HG02571 (cell line): ENCODE data around the gene TECR.
"Not testable (repeated sequence)": the region's sequence is repeated elsewhere in the genome, so short reads cannot be mapped to it uniquely, and the experiment has no call there.

Source experiments
- ATAC-seq: cut with Tn5 transposase; IDR thresholded peaks from one replicate; pipeline ENCODE4 v1.9.1; 2021; ENCODE audit warnings: mild to moderate bottlenecking, moderate library complexity; ENCODE audit not compliant: unreplicated experiment

Gene TECR

GRCh38 chr19:14533450-14533849 lies 4.1 kb downstream of the TECR start:
- no peak for ATAC-seq

GRCh38 chr19:14536926-14537692 lies 7.7 kb downstream of the TECR start:
- ATAC-seq = no peak

GRCh38 chr19:14540741-14541525 lies 11.5 kb downstream of the TECR start:
- ATAC-seq = no peak

- not testable (repeated sequence) for ATAC-seq
These were observed 12.6 kb downstream of the TECR start for GRCh38 chr19:14541979-14542378.

DNA sequence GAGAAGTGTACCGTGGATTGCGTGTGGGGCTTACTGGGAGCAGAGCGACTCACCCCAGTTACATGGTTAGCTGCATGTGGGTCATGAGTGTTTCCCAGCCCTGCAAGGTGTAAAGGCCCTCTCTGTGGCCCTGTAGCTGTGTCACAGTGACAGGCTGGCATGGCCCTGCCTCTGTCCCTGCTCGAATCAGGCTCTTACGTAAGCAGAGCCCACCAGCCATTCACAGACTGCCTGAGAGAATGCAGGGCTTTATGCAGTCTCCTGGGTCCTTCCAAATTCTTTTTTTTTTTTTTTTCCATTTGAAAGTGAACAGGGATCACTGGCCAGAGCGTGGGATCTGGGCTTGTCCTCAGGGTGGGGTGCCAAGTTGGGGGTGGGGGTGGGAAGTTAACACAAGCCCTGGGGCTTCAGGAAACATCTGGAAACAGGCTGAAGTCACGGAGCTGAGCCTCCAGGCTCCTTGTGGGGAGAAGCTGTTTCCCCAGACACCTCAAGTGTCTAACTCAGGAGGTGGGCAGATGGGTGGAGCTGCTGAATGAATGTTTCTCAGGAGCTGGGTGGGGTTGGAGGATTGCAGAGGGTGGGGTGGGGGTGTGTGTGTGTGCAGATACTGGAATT lies 13.4 kb downstream of the TECR start:
- ATAC-seq = no peak

- no peak for ATAC-seq
These were observed 14.7 kb downstream of the TECR start for GRCh38 chr19:14544047-14544446.

DNA sequence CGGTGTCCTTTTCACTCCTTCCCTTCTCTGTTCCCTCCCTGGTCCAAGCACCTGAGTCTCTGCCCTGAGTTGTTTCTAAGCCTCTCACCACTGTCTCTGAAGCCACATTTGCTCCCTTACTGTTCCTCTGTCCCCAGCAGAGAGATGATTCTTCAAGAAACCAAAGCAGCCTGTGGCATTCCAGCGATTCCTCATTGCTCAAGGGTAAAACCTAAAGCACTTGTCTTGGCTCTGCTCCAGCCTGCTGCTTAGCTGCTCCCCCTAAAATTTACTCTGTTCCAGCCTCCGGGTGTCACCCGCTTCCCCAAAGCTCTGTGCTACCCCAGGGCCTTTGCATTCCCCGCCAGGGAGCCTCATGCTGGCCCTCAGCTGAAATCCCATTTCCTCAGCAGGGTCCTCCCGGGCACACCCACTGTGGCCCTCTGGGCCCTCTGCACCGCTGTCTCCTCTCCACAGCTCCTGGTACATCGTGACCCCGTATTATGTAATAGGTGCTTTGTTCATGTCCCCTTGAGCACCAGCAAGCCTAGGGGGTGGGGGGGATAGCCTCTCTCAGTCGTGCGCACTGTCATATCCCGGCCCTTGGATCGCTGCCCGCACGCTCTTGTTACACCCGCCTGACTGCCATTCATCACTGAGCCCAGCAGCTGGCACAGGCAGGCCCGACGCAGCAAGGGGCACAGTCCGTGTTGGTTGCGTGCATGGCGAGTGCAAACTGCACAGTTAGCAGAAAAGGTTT lies 15.8 kb downstream of the TECR start:
- no peak for ATAC-seq

- ATAC-seq = no peak
These were observed 16.3 kb downstream of the TECR start for GRCh38 chr19:14545716-14546082.

DNA sequence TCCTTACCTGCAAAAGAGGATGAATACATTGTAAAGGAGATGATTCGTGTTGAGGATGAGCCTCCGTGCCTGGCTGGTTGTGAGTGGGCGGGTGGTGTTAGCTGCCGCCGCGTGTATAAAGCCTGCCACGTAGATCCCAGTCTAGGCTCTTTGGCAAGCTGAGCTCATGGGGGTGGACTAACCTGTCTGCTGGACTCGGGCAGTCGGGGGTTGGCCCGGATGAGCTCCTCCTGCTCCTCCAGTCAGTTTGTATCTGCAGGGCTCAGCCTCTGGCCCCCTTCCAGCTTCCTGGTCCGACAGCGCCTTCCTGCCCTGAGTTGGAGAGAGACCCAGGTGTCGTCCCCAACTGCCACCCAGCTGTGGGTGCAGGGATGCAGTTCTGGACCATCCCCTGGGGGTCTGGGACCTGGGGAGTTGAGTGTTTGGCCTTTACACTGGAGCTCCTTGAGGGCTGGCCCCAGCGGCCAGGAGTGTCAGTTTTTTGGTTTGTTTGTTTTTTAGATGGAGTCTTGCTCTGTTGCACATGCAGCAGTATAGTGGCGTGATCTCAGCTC lies 20.9 kb downstream of the TECR start:
- ATAC-seq = no peak

DNA sequence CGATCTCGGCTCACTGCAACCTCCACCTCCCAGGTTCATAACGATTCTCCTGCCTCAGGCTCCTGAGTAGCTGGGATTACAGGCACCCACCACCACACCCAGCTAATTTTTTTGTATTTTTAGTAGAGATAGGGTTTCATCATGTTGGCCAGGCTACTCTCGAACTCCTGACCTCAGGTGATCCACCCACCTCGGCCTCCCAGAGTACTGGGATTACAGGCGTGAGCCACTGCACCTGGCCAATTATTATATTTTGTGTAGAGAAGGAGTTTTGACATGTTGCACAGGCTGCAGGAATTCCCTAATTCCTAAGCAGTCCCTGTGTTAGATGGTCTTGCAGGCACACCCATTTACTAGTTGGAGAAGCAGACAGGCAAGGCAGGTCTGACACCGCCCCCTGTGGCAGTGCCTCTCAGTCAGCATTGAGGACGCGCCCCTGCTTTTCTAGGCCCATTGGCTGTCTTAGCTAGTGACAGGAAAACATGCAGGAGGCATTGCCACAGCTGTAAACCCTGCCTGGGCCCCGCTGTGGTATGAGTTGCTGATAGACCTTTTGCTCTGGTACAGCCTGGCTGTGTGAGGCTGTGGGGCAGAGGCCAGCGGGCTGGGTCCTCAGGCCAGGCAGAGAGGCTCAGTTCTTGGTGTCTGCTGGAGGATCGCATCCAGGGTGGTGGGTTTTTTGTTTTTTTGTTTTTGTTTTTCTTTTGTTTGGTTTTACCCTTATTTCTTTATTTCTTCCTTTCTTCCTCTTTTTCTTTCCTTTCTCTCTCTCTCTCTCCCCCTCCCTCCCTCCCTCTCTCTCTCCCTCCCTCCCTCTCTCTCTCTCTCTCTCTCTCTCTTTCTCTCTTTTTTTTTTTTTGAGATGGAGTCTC lies 22.0 kb downstream of the TECR start:
- ATAC-seq = not testable (repeated sequence)

GRCh38 chr19:14552006-14552360 lies 22.6 kb downstream of the TECR start:
- ATAC-seq = not testable (repeated sequence)

DNA sequence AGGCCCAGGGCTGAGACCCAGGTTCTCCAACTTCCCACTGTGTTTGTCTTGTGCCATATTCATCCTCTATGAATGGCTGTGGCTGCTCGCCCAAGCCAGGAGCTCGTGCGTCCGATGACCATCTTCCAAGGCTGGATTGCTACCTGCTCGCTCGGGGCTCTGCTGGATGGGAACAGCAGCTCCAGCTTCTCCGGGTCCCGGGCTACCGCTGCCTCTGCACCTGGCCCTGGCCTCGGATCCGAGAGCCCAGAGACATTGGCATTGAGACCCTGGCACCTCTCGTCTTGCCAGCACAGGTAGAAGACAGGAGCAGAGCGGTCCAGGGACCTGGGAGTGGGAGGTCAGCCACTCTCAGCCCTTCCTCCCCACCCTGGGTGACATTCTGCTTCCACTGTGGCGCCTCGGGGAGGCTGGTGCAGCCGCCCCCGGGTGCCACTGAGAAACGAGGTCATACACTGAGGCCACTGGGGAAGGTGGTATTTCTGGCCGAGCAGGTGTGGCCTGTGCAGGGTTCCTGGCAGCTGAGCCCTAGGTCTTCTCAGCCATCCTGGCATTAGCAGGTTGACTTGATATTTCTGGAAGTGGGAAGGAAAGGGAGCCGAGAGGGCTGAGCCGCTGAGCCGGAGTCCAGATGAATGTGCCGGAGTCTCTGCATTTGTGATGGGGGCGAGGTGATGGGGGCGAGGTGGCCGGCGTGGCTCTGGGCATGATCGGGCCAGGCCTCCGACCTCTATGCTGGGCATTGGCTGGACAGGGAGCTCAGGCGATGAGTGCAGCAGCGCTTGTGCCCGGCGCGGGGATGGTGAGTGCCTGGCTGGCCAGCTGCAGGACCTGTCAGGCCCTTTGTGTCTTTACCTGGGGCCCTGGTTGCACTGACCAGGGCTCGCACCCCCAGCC lies 23.9 kb downstream of the TECR start:
- no peak for ATAC-seq

- ATAC-seq = no peak
These were observed 24.5 kb downstream of the TECR start for GRCh38 chr19:14553939-14554243.

GRCh38 chr19:14554382-14554812 lies 25.0 kb downstream of the TECR start:
- no peak for ATAC-seq

GRCh38 chr19:14555918-14556661 lies 26.7 kb downstream of the TECR start:
- no peak for ATAC-seq

GRCh38 chr19:14556662-14557188 lies 27.3 kb downstream of the TECR start:
- ATAC-seq = no peak

DNA sequence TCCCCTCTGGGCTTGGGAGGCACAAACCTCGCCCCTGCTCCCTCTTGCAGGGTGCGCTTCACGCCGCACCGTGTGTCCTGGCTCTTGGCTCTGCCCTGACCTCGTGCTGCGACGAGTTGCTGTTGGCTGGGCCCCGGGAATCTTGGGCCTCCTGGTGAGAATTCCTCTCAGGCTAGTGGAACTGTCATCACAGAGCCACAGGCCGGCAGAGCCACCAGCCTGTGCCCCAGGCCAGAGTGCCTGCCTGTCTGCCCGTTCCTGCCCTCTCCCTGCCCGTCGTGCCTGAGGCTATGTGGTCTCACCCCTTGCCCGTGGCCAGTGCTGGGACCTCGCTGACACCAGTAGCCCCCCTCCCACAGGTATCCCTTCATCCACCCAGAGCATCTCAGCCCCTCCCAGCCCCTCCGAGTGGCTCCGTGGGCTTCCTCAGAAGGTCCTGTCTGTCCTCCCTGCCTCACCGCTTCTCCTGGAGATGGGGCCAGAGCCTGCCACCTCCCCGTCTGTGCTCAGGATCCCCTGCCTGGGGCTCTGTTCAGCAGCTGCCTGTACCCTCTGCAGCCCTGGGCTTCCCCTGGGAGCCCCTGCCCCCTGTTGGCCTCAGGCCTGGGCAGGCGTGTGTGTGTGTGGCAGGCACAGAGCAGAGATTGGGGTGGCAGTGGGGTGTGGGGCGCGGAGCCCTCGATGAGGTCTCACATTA lies 29.1 kb downstream of the TECR start:
- ATAC-seq = no peak
